Fibroblast of villous mesenchyme (primary cell): Measurements from ENCODE around the gene CACNA1C. TPM values are rescaled to one million over a fixed set of nuclear protein-coding genes. Genes with fewer than 3 reads are reported as not detected.
A peak's percentile ranks its signal among the peaks of the same experiment; 100 is the strongest.

Experiments
- DNase-seq: peaks from one replicate; pipeline ENCODE4 v3.0.0-alpha.2; 2010; ENCODE audit warnings: low read depth
- H3K4me3 ChIP-seq: 2 replicates; pipeline ENCODE4 v1.5.1; 2011; ENCODE audit warnings: low read depth, mild to moderate bottlenecking, low read length
- total RNA-seq: library from RNA; depleted of rRNA; stranded (reverse); fragments of >200 nt; gene quantifications from 2 replicates; pipeline ENCODE4 v1.2.3, GENCODE V29; 2012
- TF ChIP-seq, protein P1 (sequence below): IDR thresholded peaks from 2 replicates; pipeline ENCODE4 v1.5.1; 2012; ENCODE audit warnings: low read depth, mild to moderate bottlenecking, low read length; ENCODE audit not compliant: insufficient read depth

Gene CACNA1C
- total RNA-seq, 1 donor, result 11.7 TPM

DNA sequence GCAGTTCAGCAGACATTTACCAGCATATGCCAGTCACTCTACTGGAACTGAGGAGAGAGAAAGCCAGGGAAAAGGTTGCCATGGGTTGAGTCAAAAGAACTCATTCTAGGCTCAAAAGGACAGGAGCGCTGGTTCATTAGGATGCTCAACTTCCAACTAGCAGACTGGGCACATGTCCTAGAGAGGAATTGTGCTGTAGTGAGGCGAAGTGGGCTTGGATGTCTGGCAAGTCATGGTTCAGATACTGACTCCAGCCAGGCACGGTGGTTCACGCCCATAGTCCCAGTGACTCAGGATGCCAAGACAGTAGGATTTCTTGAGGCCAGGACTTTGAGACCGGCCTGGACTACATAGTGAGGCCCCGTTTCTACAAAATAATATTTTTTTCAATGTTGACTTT is 281.5 kb downstream of the CACNA1C start:
- H3K4me3 ChIP-seq, result no peak overlapping the region
- no peak for DNase-seq
- TF ChIP-seq, protein P1, sequence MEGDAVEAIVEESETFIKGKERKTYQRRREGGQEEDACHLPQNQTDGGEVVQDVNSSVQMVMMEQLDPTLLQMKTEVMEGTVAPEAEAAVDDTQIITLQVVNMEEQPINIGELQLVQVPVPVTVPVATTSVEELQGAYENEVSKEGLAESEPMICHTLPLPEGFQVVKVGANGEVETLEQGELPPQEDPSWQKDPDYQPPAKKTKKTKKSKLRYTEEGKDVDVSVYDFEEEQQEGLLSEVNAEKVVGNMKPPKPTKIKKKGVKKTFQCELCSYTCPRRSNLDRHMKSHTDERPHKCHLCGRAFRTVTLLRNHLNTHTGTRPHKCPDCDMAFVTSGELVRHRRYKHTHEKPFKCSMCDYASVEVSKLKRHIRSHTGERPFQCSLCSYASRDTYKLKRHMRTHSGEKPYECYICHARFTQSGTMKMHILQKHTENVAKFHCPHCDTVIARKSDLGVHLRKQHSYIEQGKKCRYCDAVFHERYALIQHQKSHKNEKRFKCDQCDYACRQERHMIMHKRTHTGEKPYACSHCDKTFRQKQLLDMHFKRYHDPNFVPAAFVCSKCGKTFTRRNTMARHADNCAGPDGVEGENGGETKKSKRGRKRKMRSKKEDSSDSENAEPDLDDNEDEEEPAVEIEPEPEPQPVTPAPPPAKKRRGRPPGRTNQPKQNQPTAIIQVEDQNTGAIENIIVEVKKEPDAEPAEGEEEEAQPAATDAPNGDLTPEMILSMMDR, result no peak

DNA sequence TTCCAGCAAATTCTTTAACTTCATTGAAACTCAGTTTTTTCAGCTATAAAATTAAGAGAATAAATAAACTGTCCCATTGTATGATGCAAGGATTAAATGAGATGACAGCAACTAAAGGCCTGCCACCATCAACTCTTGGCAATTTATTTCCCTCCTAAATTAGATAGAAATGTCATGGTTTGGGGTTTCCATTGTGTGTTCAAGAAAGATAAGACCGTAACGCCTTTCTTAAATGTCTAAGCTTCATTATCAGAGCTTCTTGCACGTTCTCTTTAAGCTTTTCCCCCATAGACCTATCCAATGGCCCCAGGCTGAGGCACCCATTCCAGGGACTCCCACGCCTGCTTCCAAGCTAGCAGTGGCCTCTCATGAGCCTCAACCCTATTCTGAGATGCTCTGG is 281.9 kb downstream of the CACNA1C start:
- TF ChIP-seq, protein P1, result no peak
- no peak for DNase-seq
- H3K4me3 ChIP-seq, result no peak overlapping the region

DNA sequence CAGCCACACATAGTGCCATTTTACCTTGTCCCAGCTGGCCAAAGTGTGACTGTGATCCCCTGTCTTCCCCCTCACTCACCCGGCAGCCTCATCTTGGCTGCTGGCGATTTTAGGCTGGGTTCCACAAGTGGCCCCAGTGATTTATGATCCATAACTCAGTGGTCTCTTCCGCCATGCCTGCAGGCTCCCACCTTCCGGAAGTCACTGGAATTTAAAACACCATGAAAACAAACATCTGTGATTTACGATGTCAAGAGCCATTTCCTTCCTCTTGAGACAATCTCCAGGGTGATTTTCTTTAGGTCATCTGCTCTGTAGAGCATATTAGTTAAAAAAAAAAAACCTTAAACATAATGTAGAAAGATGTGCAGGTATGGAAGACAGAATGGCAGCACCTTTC is 282.3 kb downstream of the CACNA1C start:
- no peak overlapping the region for H3K4me3 ChIP-seq
- TF ChIP-seq, protein P1, result no peak
- peak; percentile 69 for DNase-seq

DNA sequence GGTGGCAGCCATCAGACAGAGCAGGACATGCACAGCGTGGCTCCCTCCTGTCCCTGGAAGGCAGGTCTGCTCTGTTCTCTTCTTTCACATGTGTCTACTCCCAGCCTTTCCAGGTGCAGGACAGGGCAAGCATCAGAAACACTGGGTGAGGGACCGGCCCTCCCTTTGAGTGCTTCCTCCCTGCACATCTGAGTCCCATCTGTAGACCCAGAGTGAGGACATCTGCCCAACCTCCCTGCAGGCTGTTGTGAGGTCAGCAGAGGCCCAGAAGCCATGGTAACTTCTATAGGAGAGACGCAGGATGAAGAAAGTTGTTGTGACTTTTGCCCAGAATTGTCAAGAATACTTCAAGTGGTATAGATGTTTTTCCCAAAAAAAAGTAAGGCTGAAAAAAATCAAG is 282.7 kb downstream of the CACNA1C start:
- TF ChIP-seq, protein P1, result no peak
- DNase-seq, result peak; percentile 82
- H3K4me3 ChIP-seq, result no peak overlapping the region

DNA sequence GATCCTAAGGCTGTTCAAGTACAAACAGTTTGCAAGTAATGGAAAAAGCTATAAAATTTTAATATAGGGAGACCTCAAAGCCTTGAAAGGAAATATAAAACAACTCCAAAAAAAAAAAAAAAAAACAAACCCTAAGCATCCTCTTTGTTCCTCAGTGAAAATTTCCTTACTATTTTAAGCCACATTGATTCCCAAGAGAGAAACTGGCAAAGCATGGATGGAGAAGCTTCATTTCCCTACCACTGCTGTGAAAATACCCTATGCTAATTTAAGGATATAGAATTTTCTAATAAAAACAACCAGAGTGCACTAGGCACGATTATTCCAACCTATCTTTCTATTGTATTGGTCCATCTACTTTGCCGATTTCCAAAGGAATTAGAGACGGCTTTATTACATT is 283.1 kb downstream of the CACNA1C start:
- no peak for DNase-seq
- TF ChIP-seq, protein P1, result no peak
- H3K4me3 ChIP-seq, result no peak overlapping the region

DNA sequence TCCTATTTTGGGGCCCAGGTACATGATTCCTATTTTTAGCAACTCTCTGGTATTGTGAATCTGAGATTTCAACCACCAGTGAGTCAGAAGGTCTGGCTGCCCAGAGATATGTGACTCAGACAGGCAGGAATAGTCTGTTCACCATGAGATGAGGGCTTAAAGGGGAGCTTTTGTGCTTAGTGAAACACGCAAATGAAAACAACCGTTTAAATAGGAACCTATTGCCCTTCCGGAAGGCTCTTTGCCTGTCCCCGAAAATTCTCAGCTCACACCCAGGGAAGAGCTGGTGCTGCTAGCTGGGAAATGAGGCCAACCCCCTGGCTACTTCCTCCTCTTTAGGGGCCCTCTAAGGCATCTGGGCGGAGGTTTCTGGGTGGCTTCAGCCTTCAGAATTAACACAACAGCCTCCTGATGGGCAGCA is 283.6 kb downstream of the CACNA1C start:
- DNase-seq, result peak; percentile 98
- TF ChIP-seq, protein P1, result no peak
- no peak overlapping the region for H3K4me3 ChIP-seq

DNA sequence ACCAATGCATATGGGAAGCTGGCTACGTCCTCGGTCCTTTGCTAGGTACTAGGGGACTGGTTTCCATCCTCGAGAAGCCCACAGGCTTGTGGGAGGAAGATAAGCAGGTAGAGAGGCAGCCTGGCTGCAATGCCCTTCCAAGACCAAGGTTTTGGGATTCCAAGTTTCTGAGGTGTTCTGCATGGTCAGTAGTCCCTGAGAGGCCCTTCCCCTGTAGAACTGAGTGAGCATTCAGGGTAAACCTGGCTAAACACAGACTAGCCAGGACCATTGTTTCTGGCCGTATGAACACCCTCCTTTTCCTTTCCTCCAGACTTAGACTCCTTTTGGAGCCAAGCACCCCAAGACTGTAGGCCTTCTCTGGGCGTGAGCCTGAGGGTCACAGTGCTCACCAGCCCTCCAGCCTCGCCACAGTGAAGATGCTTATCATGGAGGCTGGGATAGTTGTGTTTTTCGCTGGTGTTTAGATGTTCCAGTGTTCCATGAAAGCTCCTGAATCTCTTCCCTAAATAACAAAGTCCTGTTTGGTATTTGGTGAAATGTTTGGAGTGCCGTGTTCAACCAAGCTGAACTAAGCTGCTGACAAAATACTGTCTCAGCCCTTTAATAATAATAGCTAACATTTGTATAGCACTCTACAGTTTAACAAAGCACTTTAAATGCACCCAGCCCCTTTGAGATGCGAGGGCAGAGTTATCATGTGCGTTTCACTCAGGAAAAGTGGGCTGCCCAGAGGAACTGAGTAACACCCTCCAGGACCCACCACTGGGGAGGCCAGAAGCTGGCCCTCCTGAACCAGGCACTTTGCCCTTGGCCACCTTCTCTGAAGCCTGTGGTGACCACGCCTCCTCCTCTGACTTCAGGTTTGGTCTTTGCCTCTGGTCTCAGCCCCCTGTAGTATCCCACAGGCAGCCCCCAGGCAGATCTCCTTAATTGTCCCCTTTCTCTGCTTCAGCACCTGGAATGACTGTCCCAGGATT is 284.5 kb downstream of the CACNA1C start:
- no peak overlapping the region for H3K4me3 ChIP-seq
- DNase-seq, result no peak
- TF ChIP-seq, protein P1, result no peak
